Activated T-cell treated with anti-CD3 and anti-CD28 coated beads, Interleukin-2, amount 50 U/mL, for 1 hour (primary cell): Measurements from ENCODE around the gene CKAP2L.
A peak's percentile ranks its signal among the peaks of the same experiment; 100 is the strongest.

ENCODE experiments used
- DNase-seq: peaks from one replicate; pipeline ENCODE4 v3.0.0-alpha.2; 2020

Gene CKAP2L

GRCh38 chr2:112764071-112765044, at the start of gene CKAP2L:
Gene CKAP2L, minus strand, starts transcription at chr2:112764609. Its CDS starts 11 bp downstream, at chr2:112764598.
- DNase-seq, result peak; percentile 93

- DNase-seq, result no peak
Measured at GRCh38 chr2:112813280-112813966, 49.0 kb upstream of the CKAP2L start.

GRCh38 chr2:112812318-112813267, 48.2 kb upstream of the CKAP2L start:
- DNase-seq, result no peak

GRCh38 chr2:112811841-112812306, 47.5 kb upstream of the CKAP2L start:
- DNase-seq, result no peak

- DNase-seq, result no peak
Measured at GRCh38 chr2:112811276-112811831, 46.9 kb upstream of the CKAP2L start.

GRCh38 chr2:112809112-112809511, 44.7 kb upstream of the CKAP2L start:
- DNase-seq, result no peak

- DNase-seq, result no peak
Measured at GRCh38 chr2:112807233-112807807, 42.9 kb upstream of the CKAP2L start.

- no peak for DNase-seq
Measured at GRCh38 chr2:112805542-112805941, 41.1 kb upstream of the CKAP2L start.

GRCh38 chr2:112803691-112804521, 39.5 kb upstream of the CKAP2L start:
- DNase-seq, result no peak

GRCh38 chr2:112800881-112801583, 36.6 kb upstream of the CKAP2L start:
- no peak for DNase-seq

GRCh38 chr2:112798979-112799975, 34.9 kb upstream of the CKAP2L start:
- no peak for DNase-seq

- DNase-seq, result no peak
Measured at GRCh38 chr2:112796486-112796885, 32.1 kb upstream of the CKAP2L start.

- DNase-seq, result no peak
Measured at GRCh38 chr2:112795774-112796173, 31.4 kb upstream of the CKAP2L start.

- no peak for DNase-seq
Measured at GRCh38 chr2:112794841-112795240, 30.4 kb upstream of the CKAP2L start.

GRCh38 chr2:112794131-112794733, 29.8 kb upstream of the CKAP2L start:
- no peak for DNase-seq

- no peak for DNase-seq
Measured at GRCh38 chr2:112793449-112793978, 29.1 kb upstream of the CKAP2L start.

GRCh38 chr2:112792419-112792818, 28.0 kb upstream of the CKAP2L start:
- DNase-seq, result no peak

GRCh38 chr2:112791693-112792230, 27.4 kb upstream of the CKAP2L start:
- no peak for DNase-seq
